RWPE2 (cell line): Measurements from ENCODE around the gene MGMT.

Experiments used
- ATAC-seq: fragments of 200-7000 bp; cut with Tn5 transposase; 3 replicates; pipeline ENCODE4 v1.9.1; 2021; ENCODE audit warnings: low read depth
- DNase-seq: peaks from one replicate; pipeline ENCODE4 v3.0.0-alpha.2; 2020; ENCODE audit warnings: low spot score
- H3K27ac ChIP-seq: fragments of 450-650 bp; 2 replicates; pipeline ENCODE4 v1.5.1; 2017; ENCODE audit warnings: mild to moderate bottlenecking; ENCODE audit not compliant: poor library complexity, severe bottlenecking
- H3K27me3 ChIP-seq: fragments of 250-450 bp; sonication (Bioruptor Pico); 2 replicates; pipeline ENCODE4 v1.5.1; 2021; ENCODE audit warnings: mild to moderate bottlenecking, moderate library complexity; ENCODE audit not compliant: insufficient read depth, poor library complexity, severe bottlenecking
- H3K36me3 ChIP-seq: fragments of 250-450 bp; sonication (Bioruptor Pico); 2 replicates; pipeline ENCODE4 v1.5.1; 2020; ENCODE audit warnings: low read depth, mild to moderate bottlenecking, moderate library complexity
- H3K4me1 ChIP-seq: fragments of 250-450 bp; sonication (Bioruptor Pico); 2 replicates; pipeline ENCODE4 v1.5.1; 2021; ENCODE audit warnings: mild to moderate bottlenecking, moderate library complexity; ENCODE audit not compliant: insufficient read depth, poor library complexity, severe bottlenecking
- H3K4me3 ChIP-seq: fragments of 250-450 bp; sonication (Bioruptor Pico); 2 replicates; pipeline ENCODE4 v1.5.1; 2021; ENCODE audit warnings: mild to moderate bottlenecking, moderate library complexity; ENCODE audit not compliant: severe bottlenecking
- H3K9me3 ChIP-seq: fragments of 250-450 bp; sonication (Bioruptor Pico); 2 replicates; pipeline ENCODE4 v1.5.1; 2021; ENCODE audit warnings: mild to moderate bottlenecking, moderate library complexity; ENCODE audit not compliant: severe bottlenecking
- TF ChIP-seq, protein P1 (sequence below): fragments of 450-650 bp; IDR thresholded peaks from one replicate; pipeline ENCODE4 v1.5.1; 2017; ENCODE audit warnings: mild to moderate bottlenecking, moderate library complexity; ENCODE audit not compliant: poor library complexity, severe bottlenecking

MGMT gene

DNA sequence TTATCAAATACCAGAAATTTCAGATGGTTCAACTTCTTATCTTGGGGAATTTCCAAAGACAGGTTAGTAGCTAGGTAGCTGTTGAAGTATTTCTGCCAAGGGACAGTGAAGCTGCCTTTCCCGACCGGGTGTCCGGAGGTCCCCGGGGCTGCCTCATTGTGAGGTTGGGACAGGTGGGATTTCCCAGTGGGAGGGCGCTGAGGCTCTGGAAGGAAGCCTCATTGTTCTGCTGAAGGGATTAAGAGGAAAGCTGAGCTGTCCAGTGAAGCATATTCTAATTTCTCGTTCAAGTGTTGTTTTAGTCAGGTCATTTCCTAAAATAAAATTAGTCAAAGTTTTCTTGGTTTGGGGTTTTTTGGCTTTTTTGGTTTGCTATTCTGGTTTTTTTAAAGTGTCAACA is 244.2 kb downstream of the MGMT start:
- no peak for DNase-seq

DNA sequence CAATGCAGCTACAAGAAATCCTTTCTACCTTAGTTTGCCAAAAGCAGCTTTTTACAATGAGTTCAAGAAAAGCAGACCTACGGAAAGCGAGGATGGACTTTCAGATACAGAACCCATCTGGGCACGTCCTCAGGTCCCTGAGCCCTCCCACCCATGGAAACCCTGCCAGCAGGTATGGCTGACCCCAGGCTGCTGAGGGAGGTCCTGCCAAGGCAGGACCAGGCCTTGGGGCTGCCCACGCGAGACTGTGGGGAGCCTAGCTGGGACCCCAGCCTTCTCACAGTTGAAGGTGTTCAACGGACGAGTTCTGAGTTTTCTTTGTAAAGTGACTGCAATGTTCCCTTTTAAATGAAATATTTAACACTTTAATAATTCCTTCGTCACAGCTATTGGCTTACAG is 245.0 kb downstream of the MGMT start:
- H3K27me3 ChIP-seq: no peaks in the 10 kb centered on the region
- ATAC-seq (no peak), DNase-seq (no peak)
- TF ChIP-seq, protein P1, sequence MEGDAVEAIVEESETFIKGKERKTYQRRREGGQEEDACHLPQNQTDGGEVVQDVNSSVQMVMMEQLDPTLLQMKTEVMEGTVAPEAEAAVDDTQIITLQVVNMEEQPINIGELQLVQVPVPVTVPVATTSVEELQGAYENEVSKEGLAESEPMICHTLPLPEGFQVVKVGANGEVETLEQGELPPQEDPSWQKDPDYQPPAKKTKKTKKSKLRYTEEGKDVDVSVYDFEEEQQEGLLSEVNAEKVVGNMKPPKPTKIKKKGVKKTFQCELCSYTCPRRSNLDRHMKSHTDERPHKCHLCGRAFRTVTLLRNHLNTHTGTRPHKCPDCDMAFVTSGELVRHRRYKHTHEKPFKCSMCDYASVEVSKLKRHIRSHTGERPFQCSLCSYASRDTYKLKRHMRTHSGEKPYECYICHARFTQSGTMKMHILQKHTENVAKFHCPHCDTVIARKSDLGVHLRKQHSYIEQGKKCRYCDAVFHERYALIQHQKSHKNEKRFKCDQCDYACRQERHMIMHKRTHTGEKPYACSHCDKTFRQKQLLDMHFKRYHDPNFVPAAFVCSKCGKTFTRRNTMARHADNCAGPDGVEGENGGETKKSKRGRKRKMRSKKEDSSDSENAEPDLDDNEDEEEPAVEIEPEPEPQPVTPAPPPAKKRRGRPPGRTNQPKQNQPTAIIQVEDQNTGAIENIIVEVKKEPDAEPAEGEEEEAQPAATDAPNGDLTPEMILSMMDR: no peak
- H3K4me3 ChIP-seq: no peak overlapping the region
- H3K27ac ChIP-seq: no peak overlapping the region
- no peaks in the 10 kb centered on the region for H3K36me3 ChIP-seq
- no peaks in the 10 kb centered on the region for H3K9me3 ChIP-seq
- H3K4me1 ChIP-seq: no peaks in the 10 kb centered on the region

More for the DNA sequence above, 244.2 kb downstream of the MGMT start:
- H3K9me3 ChIP-seq: no peaks in the 10 kb centered on the region
- no peaks in the 10 kb centered on the region for H3K4me1 ChIP-seq
- TF ChIP-seq, protein P1: no peak
- no peak overlapping the region for H3K27ac ChIP-seq
- ATAC-seq: no peak
- no peak overlapping the region for H3K4me3 ChIP-seq
- H3K36me3 ChIP-seq: no peaks in the 10 kb centered on the region
- H3K27me3 ChIP-seq: no peaks in the 10 kb centered on the region

DNA sequence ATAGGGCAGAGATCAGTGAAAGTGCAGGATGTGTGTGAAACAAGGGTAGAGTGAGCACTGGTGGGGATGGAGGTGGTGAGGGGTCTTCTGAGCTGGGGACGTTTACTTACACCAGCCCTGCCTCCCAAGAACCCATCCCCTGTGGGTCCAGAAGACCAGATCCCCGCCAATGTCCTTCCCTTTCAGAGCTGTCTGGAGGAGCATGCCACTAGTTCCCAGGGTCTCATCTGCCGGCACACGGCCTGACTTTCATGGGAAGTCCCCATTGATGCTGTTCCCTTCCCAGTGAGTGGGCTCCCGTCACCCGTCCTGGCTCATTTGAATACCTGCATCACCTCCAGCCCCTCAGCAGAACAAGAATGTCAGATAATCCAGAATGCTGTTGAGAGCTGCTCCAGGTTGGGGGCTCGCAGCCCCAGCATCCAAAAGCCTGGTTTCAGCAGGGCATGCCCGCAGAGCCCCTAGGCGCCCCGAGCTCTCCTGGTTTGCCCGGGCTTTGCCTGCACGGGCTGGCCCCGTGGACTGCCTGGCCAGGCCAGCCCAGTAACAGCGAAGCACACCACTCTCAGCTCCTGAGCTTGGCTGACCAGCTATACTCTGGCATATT is 246.7 kb downstream of the MGMT start:
- no peak for DNase-seq
- no peak for ATAC-seq
- TF ChIP-seq, protein P1: no peak
- Histone ChIP-seq H3K9me3 (no peaks in the 10 kb centered on the region), H3K36me3 (no peaks in the 10 kb centered on the region), H3K27me3 (no peaks in the 10 kb centered on the region), H3K4me3 (no peak overlapping the region), H3K27ac (no peak overlapping the region), H3K4me1 (no peaks in the 10 kb centered on the region)

DNA sequence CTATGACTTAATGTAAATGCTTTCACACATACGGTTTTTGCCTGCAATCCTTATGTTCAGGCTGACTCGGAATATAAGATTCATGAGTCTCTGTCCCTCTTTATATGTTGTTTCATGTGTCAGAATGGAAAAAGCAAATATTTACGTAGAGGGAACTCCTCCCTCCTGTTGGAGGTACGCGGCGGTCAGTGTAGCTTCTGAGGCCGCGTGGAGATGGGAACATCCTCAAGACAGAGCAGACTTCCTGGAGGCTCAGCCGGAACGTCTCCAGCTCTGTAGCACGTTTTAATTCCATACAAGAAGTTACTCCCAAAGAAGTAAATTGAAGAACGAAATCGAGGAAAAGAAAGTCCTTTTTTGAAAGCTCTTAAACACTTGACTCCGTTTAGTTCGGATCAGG is 248.8 kb downstream of the MGMT start:
- DNase-seq: no peak
- Histone ChIP-seq H3K9me3 (no peaks in the 10 kb centered on the region), H3K4me1 (no peaks in the 10 kb centered on the region), H3K4me3 (no peak overlapping the region), H3K27me3 (no peaks in the 10 kb centered on the region), H3K27ac (no peak overlapping the region), H3K36me3 (no peaks in the 10 kb centered on the region)
- TF ChIP-seq, protein P1: no peak
- no peak for ATAC-seq

DNA sequence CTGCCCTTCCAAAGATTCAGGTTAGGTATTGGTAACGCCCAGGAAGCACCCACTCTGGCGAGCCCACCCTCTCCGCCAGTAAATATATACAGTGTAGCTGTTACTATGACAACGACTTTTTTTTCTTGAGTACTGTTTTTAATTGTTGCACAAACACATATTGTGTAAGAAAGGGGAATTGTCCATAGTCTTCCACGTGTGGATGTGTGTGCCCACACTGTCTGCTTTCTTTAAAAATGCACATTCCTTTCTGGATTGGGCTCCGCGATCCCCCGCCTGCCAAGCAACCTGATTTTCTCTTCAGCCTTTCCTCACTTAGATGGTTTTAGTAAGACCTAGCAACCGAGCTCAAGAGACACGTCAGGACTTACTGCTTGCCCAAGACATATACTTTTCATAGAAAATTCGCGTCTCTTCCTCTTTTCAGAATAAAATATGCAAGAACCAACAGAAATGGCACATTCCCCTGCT is 249.2 kb downstream of the MGMT start:
- no peak overlapping the region for H3K4me3 ChIP-seq
- H3K27me3 ChIP-seq: no peaks in the 10 kb centered on the region
- no peaks in the 10 kb centered on the region for H3K36me3 ChIP-seq
- DNase-seq: no peak
- H3K9me3 ChIP-seq: peaks cover 4% of the 10 kb centered on the region
- H3K27ac ChIP-seq: no peak overlapping the region
- TF ChIP-seq, protein P1: no peak
- no peaks in the 10 kb centered on the region for H3K4me1 ChIP-seq
- ATAC-seq: no peak
